ENCODE results near the gene CNTN5. TPM values are rescaled to one million over a fixed set of nuclear protein-coding genes. Genes with fewer than 3 reads are reported as not detected.

CNTN5 gene
- polyA plus RNA-seq, 1 donor (not counting 4 experiments of a cell fraction or from before 2014, with no cell fraction given): not detected

DNA sequence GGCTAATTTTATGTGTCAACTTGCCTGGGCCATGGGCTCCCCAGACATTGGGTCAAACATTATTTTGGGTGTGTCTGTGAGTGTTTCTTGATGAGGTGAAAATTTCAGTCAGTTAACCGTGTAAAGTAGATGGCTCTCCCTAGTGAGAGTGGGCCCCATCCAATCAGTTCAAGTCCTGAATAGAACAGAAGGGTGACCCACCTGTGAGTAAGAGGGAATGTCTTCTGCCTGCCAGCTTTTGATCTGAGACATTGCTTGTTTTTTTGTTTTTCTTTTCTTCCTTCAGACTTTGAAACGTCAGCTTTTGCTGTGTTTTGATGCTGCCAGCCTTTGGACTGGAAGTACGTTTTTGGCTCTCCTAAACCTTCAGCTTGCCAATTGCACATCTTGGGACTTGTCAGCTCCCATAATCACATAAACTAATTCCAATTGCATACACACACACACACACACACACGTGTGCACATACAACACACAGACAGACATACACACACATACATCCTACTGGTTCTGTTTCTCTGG is 300.1 kb downstream of the CNTN5 start:
- TF ChIP-seq, protein P1, sequence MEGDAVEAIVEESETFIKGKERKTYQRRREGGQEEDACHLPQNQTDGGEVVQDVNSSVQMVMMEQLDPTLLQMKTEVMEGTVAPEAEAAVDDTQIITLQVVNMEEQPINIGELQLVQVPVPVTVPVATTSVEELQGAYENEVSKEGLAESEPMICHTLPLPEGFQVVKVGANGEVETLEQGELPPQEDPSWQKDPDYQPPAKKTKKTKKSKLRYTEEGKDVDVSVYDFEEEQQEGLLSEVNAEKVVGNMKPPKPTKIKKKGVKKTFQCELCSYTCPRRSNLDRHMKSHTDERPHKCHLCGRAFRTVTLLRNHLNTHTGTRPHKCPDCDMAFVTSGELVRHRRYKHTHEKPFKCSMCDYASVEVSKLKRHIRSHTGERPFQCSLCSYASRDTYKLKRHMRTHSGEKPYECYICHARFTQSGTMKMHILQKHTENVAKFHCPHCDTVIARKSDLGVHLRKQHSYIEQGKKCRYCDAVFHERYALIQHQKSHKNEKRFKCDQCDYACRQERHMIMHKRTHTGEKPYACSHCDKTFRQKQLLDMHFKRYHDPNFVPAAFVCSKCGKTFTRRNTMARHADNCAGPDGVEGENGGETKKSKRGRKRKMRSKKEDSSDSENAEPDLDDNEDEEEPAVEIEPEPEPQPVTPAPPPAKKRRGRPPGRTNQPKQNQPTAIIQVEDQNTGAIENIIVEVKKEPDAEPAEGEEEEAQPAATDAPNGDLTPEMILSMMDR (optimal IDR thresholded peaks at IDR 0.05 in 1 of 3, IDR thresholded peaks at IDR 0.05 in 1 of 3, conservative IDR thresholded peaks at IDR 0.05 in 1 of 3; ENCODE audit: extremely low read depth in 1 of 3, insufficient read depth in 2 of 3, low read length in 3 of 3): no peak
- no peak for TF ChIP-seq EZH2 (IDR thresholded peaks at IDR 0.05; ENCODE audit: low read length)
- Histone ChIP-seq H3K9me3 (ENCODE audit: control insufficient read depth, low read depth, low read length) (no peaks in the 10 kb centered on the region), H3K9me1 (ENCODE audit: control insufficient read depth, extremely low read depth, insufficient read depth, low read length) (no peaks in the 10 kb centered on the region), H3K4me2 (ENCODE audit: control insufficient read depth, extremely low read depth, insufficient read depth, low read depth, low read length) (no peak overlapping the region), H3K79me2 (ENCODE audit: control insufficient read depth, insufficient read depth, low read length) (no peaks in the 10 kb centered on the region), H3K36me3 (ENCODE audit: control insufficient read depth in 2 of 2, extremely low read depth in 1 of 2, insufficient read depth in 2 of 2, low read length in 2 of 2) (no peaks in the 10 kb centered on the region), H3K27me3 (ENCODE audit: control insufficient read depth, extremely low read depth, insufficient read depth, low read length) (no peaks in the 10 kb centered on the region), H3K4me3 (ENCODE audit: control insufficient read depth in 2 of 3, extremely low read depth in 1 of 3, insufficient read depth in 2 of 3, low read depth in 1 of 3, low read length in 3 of 3) (no peak overlapping the region), H2AFZ (ENCODE audit: control insufficient read depth, low read length) (no peak overlapping the region), H3K27ac (ENCODE audit: control insufficient read depth, insufficient read depth, low read length) (no peak overlapping the region), H4K20me1 (ENCODE audit: control insufficient read depth, extremely low read depth, insufficient read depth, low read length) (no peaks in the 10 kb centered on the region), H3K9ac (ENCODE audit: control insufficient read depth, extremely low read depth, insufficient read depth, low read length) (no peak overlapping the region), H3K4me1 (ENCODE audit: control insufficient read depth, extremely low read depth, insufficient read depth, low read length) (no peaks in the 10 kb centered on the region)
- dilution Hi-C loops (cut with MboI; ENCODE audit: extremely low pct_ligation_motif_present, low sequenced_read_pairs): no loop called here
- DNase-seq (ENCODE audit: low read depth, low spot score) (no peak), FAIRE-seq (no peak)

DNA sequence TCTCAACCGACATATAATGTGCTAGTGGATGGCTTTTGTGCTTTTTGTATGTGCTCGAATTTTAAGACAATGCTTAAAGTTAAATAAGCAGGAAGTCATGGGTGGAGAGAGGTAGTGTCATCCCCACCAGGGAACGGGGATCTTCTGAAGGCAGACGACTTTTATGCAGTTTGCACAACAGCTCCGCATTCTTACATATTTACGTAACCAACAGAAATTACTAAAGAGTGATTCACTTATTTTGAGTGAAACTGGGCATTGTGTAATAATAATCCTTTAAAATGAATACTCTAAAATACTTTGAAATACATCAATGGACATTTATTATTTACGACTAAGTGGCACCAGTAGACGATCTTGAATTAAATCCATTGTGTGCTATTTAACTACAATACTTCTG is 305.1 kb downstream of the CNTN5 start:
- Histone ChIP-seq H3K27me3 (ENCODE audit: control insufficient read depth, extremely low read depth, insufficient read depth, low read length) (no peaks in the 10 kb centered on the region), H3K36me3 (ENCODE audit: control insufficient read depth in 2 of 2, extremely low read depth in 1 of 2, insufficient read depth in 2 of 2, low read length in 2 of 2) (no peaks in the 10 kb centered on the region), H3K9me3 (ENCODE audit: control insufficient read depth, low read depth, low read length) (no peaks in the 10 kb centered on the region), H4K20me1 (ENCODE audit: control insufficient read depth, extremely low read depth, insufficient read depth, low read length) (no peaks in the 10 kb centered on the region), H3K79me2 (ENCODE audit: control insufficient read depth, insufficient read depth, low read length) (no peaks in the 10 kb centered on the region), H3K4me2 (ENCODE audit: control insufficient read depth, extremely low read depth, insufficient read depth, low read depth, low read length) (no peak overlapping the region), H3K9ac (ENCODE audit: control insufficient read depth, extremely low read depth, insufficient read depth, low read length) (no peak overlapping the region), H2AFZ (ENCODE audit: control insufficient read depth, low read length) (no peak overlapping the region), H3K9me1 (ENCODE audit: control insufficient read depth, extremely low read depth, insufficient read depth, low read length) (no peaks in the 10 kb centered on the region), H3K4me3 (ENCODE audit: control insufficient read depth in 2 of 3, extremely low read depth in 1 of 3, insufficient read depth in 2 of 3, low read depth in 1 of 3, low read length in 3 of 3) (no peak overlapping the region), H3K27ac (ENCODE audit: control insufficient read depth, insufficient read depth, low read length) (peak overlapping the region; percentile 22), H3K4me1 (ENCODE audit: control insufficient read depth, extremely low read depth, insufficient read depth, low read length) (no peaks in the 10 kb centered on the region)
- peak; percentile 4 for DNase-seq (ENCODE audit: low read depth, low spot score)
- dilution Hi-C loops (cut with MboI; ENCODE audit: extremely low pct_ligation_motif_present, low sequenced_read_pairs): no loop called here
- no peak for FAIRE-seq
- no peak for TF ChIP-seq EZH2 (IDR thresholded peaks at IDR 0.05; ENCODE audit: low read length)
- TF ChIP-seq, protein P1 (optimal IDR thresholded peaks at IDR 0.05 in 1 of 3, IDR thresholded peaks at IDR 0.05 in 1 of 3, conservative IDR thresholded peaks at IDR 0.05 in 1 of 3; ENCODE audit: extremely low read depth in 1 of 3, insufficient read depth in 2 of 3, low read length in 3 of 3): no peak
